ENCODE data around the gene DHRS13. TPM values are rescaled to one million over a fixed set of nuclear protein-coding genes. Genes with fewer than 3 reads are reported as not detected.

The DHRS13 gene
- total RNA-seq, 1 donor from 2014 or later = 8.2 TPM

- DNase-seq (ENCODE audit: low spot score) = no peak
- Mint-ChIP-seq H3K9me3 (ENCODE audit: unreplicated experiment) (no peaks in the 10 kb centered on the region), H3K27ac (ENCODE audit: unreplicated experiment) (peak overlapping the region; percentile 77), H3K27me3 (ENCODE audit: unreplicated experiment) (peaks cover 7% of the 10 kb centered on the region), H3K4me3 (ENCODE audit: unreplicated experiment) (no peak overlapping the region), H3K4me1 (ENCODE audit: unreplicated experiment) (peaks cover 46% of the 10 kb centered on the region), H3K36me3 (ENCODE audit: low read depth, unreplicated experiment) (peaks cover 20% of the 10 kb centered on the region)
- no peak for TF ChIP-seq CTCF (IDR thresholded peaks at IDR 0.05; ENCODE audit: unreplicated experiment)
Observed at GRCh38 chr17:28892024-28892423, 10.9 kb downstream of the DHRS13 start.

GRCh38 chr17:28891201-28891600, 11.7 kb downstream of the DHRS13 start:
- H3K36me3 Mint-ChIP-seq (ENCODE audit: low read depth, unreplicated experiment) = peaks cover 24% of the 10 kb centered on the region
- H3K27me3 Mint-ChIP-seq (ENCODE audit: unreplicated experiment) = peaks cover 5% of the 10 kb centered on the region

DNA sequence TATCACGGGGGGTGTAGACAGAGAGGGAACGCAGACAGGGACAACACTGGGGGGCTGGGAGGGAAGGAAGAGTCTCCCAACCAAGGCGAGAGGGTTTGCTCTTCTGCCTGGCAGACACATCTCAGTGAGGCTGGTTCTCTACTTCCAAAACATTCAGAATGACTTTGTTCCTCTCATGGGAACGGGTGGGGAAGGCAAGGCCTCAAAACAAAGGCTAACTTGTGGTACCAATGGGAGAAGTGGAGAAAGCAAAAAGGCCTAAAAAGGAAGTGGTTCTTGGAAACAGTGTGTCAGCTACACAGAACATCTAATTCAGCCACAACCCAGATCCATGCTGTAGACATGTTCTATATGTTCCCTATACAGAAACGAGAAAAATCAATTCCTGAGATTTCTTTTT, 12.9 kb downstream of the DHRS13 start:
- peaks cover 22% of the 10 kb centered on the region for H3K36me3 Mint-ChIP-seq (ENCODE audit: low read depth, unreplicated experiment)
- TF ChIP-seq CTCF (IDR thresholded peaks at IDR 0.05; ENCODE audit: unreplicated experiment) = no peak
- H3K4me1 Mint-ChIP-seq (ENCODE audit: unreplicated experiment) = peaks cover 48% of the 10 kb centered on the region
- no peak overlapping the region for H3K27ac Mint-ChIP-seq (ENCODE audit: unreplicated experiment)
- H3K27me3 Mint-ChIP-seq (ENCODE audit: unreplicated experiment) = peaks cover 3% of the 10 kb centered on the region
- no peaks in the 10 kb centered on the region for H3K9me3 Mint-ChIP-seq (ENCODE audit: unreplicated experiment)
- peak overlapping the region; percentile 59 for H3K4me3 Mint-ChIP-seq (ENCODE audit: unreplicated experiment)
- DNase-seq (ENCODE audit: low spot score) = no peak

More at GRCh38 chr17:28891201-28891600, 11.7 kb downstream of the DHRS13 start:
- Mint-ChIP-seq H3K27ac (ENCODE audit: unreplicated experiment) (peak overlapping the region; percentile 89), H3K4me1 (ENCODE audit: unreplicated experiment) (peaks cover 45% of the 10 kb centered on the region), H3K4me3 (ENCODE audit: unreplicated experiment) (no peak overlapping the region), H3K9me3 (ENCODE audit: unreplicated experiment) (no peaks in the 10 kb centered on the region)
- no peak for DNase-seq (ENCODE audit: low spot score)
- no peak for TF ChIP-seq CTCF (IDR thresholded peaks at IDR 0.05; ENCODE audit: unreplicated experiment)

DNA sequence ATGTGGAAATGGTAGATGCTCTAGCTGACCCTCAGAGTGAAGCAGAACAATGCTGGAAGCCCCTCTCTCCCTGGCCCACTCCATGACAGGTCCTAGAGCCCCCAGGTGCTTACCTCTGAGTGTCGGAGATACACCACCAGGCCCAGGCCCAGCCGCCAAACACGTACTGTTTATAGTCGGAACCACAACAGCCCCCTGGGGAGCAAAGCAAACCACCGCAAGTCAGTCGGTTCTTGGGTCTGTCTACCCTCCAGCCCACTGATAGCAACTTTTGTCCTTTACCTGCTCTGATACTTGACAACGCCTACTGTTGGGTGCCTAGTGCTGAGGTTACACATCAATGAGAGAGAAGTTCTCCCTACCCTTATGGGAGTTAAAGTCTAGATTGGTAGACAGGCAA, 14.0 kb downstream of the DHRS13 start:
- Mint-ChIP-seq H3K9me3 (ENCODE audit: unreplicated experiment) (no peaks in the 10 kb centered on the region), H3K4me1 (ENCODE audit: unreplicated experiment) (peaks cover 48% of the 10 kb centered on the region), H3K36me3 (ENCODE audit: low read depth, unreplicated experiment) (peaks cover 25% of the 10 kb centered on the region), H3K4me3 (ENCODE audit: unreplicated experiment) (no peak overlapping the region), H3K27ac (ENCODE audit: unreplicated experiment) (no peak overlapping the region), H3K27me3 (ENCODE audit: unreplicated experiment) (peaks cover 7% of the 10 kb centered on the region)
- DNase-seq (ENCODE audit: low spot score) = no peak
- TF ChIP-seq CTCF (IDR thresholded peaks at IDR 0.05; ENCODE audit: unreplicated experiment) = no peak

- H3K4me1 Mint-ChIP-seq (ENCODE audit: unreplicated experiment) = peaks cover 39% of the 10 kb centered on the region
- H3K36me3 Mint-ChIP-seq (ENCODE audit: low read depth, unreplicated experiment) = peaks cover 30% of the 10 kb centered on the region
- H3K9me3 Mint-ChIP-seq (ENCODE audit: unreplicated experiment) = no peaks in the 10 kb centered on the region
- TF ChIP-seq CTCF (IDR thresholded peaks at IDR 0.05; ENCODE audit: unreplicated experiment) = no peak
- no peak overlapping the region for H3K27ac Mint-ChIP-seq (ENCODE audit: unreplicated experiment)
- no peak for DNase-seq (ENCODE audit: low spot score)
- no peak overlapping the region for H3K4me3 Mint-ChIP-seq (ENCODE audit: unreplicated experiment)
- peaks cover 7% of the 10 kb centered on the region for H3K27me3 Mint-ChIP-seq (ENCODE audit: unreplicated experiment)
Observed at GRCh38 chr17:28887871-28888471, 14.9 kb downstream of the DHRS13 start.
